Small intestine (tissue), 7 donors: ENCODE measurements around the gene FFAR3. TPM values are rescaled to one million over a fixed set of nuclear protein-coding genes. Genes with fewer than 3 reads are reported as not detected.

Experiments
- DNase-seq, 2 donors: peaks; one replicate each; pipeline versions ENCODE4 v3.0.0 to v3.0.0-alpha.2; 2013
- FAIRE-seq: peaks from 2 replicates; lab custom pipeline; 2012; peaks lifted over from hg19 to GRCh38; lab: Jason Lieb, UNC
- H3K27ac ChIP-seq, 3 donors: one replicate each; pipeline ENCODE4 v1.5.1; 2013; ENCODE audit warnings: low read length in 2 of 3, mild to moderate bottlenecking in 2 of 3, control low read depth in 1 of 3, inconsistent platforms in 1 of 3, low read depth in 1 of 3, moderate library complexity in 1 of 3
- H3K27me3 ChIP-seq, 3 donors: one replicate each; pipeline ENCODE4 v1.6.1; 2013; ENCODE audit warnings: low read length in 3 of 3, inconsistent platforms in 1 of 3; ENCODE audit not compliant: control insufficient read depth in 3 of 3, insufficient read depth in 3 of 3
- H3K36me3 ChIP-seq, 3 donors: one replicate each; pipeline ENCODE4 v1.6.1; 2013; ENCODE audit warnings: low read length in 3 of 3, inconsistent platforms in 1 of 3, low read depth in 1 of 3, mild to moderate bottlenecking in 1 of 3, moderate library complexity in 1 of 3; ENCODE audit not compliant: control insufficient read depth in 3 of 3, insufficient read depth in 2 of 3
- H3K4me1 ChIP-seq, 3 donors: one replicate each; pipeline ENCODE4 v1.6.1; 2013; ENCODE audit warnings: low read length in 2 of 3, inconsistent platforms in 1 of 3, low read depth in 1 of 3, mild to moderate bottlenecking in 1 of 3, moderate library complexity in 1 of 3; ENCODE audit not compliant: control insufficient read depth in 3 of 3, insufficient read depth in 2 of 3
- H3K4me3 ChIP-seq, 3 donors: one replicate each; pipeline ENCODE4 v1.5.1; 2013; ENCODE audit warnings: low read length in 3 of 3, control low read depth in 1 of 3, inconsistent platforms in 1 of 3, low read depth in 1 of 3, mild to moderate bottlenecking in 1 of 3, moderate library complexity in 1 of 3
- H3K9me3 ChIP-seq, 2 donors: one replicate each; pipeline ENCODE4 v1.6.1; 2013; ENCODE audit warnings: low read depth in 1 of 2, low read length in 1 of 2; ENCODE audit not compliant: control insufficient read depth in 2 of 2, insufficient read depth in 1 of 2
- WGBS, 3 donors: extraction: QIAGEN DNeasy Blood & Tissue Kit; methylation state at CpG; one replicate each; pipeline ENCODE4 v1.1.7; 2013; 5-methylcytosine and 5-hydroxymethylcytosine counted together
- polyA plus RNA-seq, 4 donors: library from polyadenylated mRNA; stranded (reverse) in 3 of 4; unstranded in 1 of 4; fragments of 200-250 nt in 3 of 4; fragments of 120-200 nt in 1 of 4; gene quantifications; one replicate each; pipeline versions ENCODE4 v1.2.1 to v1.2.3, GENCODE V29; 2013
- donor health status: healthy with polysubstance abuse.
- donor health status: control.
- donor health status: control.
- donor health status: Bipolar disorder and iron deficiency.
- donor health status: healthy.

FFAR3 gene
- polyA plus RNA-seq, 4 donors, result 0.50 to 1.0 TPM; not detected in 2

- Histone ChIP-seq H3K4me3 (no peak overlapping the region), H3K27ac (no peak overlapping the region), H3K27me3 (peaks cover 0 to 8% (median 3%) of the 10 kb centered on the region in 3 donors), H3K36me3 (no peaks in the 10 kb centered on the region), H3K4me1 (no peaks in the 10 kb centered on the region), H3K9me3 (no peaks in the 10 kb centered on the region)
- FAIRE-seq (no peak), DNase-seq (no peak)
- WGBS, 3 donors, result 46 to 74% (median 59%) methylated on average over 11 of the region's 11 CpGs
Observed at GRCh38 chr19:35345671-35346111, 12.6 kb upstream of the FFAR3 start.

GRCh38 chr19:35346193-35347052, 11.8 kb upstream of the FFAR3 start:
- no peak for FAIRE-seq
- Histone ChIP-seq H3K4me3 (no peak overlapping the region), H3K4me1 (no peaks in the 10 kb centered on the region), H3K27ac (no peak overlapping the region), H3K27me3 (peaks cover 0 to 8% (median 3%) of the 10 kb centered on the region in 3 donors), H3K36me3 (no peaks in the 10 kb centered on the region), H3K9me3 (no peaks in the 10 kb centered on the region)
- WGBS, 3 donors, result 59 to 73% (median 67%) methylated on average over 21 to 28 of the region's 28 CpGs
- no peak for DNase-seq

GRCh38 chr19:35347171-35347929, 10.9 kb upstream of the FFAR3 start, which contains the start of gene FFAR1:
Gene FFAR1 (plus strand): TSS chr19:35347902. CDS start chr19:35351552, 3,650 bp downstream.
- H3K4me1 ChIP-seq, result no peaks in the 10 kb centered on the region
- H3K27ac ChIP-seq, result no peak within 1 kb of the TSS
- peaks cover 0 to 8% (median 3%) of the 10 kb centered on the region in 3 donors for H3K27me3 ChIP-seq
- no peaks in the 10 kb centered on the region for H3K36me3 ChIP-seq
- no peak for DNase-seq
- H3K9me3 ChIP-seq, result no peaks in the 10 kb centered on the region
- WGBS, 3 donors, result 61 to 72% (median 63%) methylated on average over 18 of the region's 18 CpGs
- H3K4me3 ChIP-seq, result no peak within 1 kb of the TSS
- FAIRE-seq, result no peak

- 63 to 75% (median 66%) methylated on average over 7 of the region's 7 CpGs for WGBS, 3 donors
- FAIRE-seq, result no peak
- H3K36me3 ChIP-seq, result no peaks in the 10 kb centered on the region
- no peaks in the 10 kb centered on the region for H3K9me3 ChIP-seq
- H3K27ac ChIP-seq, result no peak overlapping the region
- DNase-seq, result no peak
- H3K4me3 ChIP-seq, result no peak overlapping the region
- H3K4me1 ChIP-seq, result no peaks in the 10 kb centered on the region
- peaks cover 0 to 8% (median 3%) of the 10 kb centered on the region in 3 donors for H3K27me3 ChIP-seq
Observed at GRCh38 chr19:35347930-35348298, 10.3 kb upstream of the FFAR3 start.

GRCh38 chr19:35348911-35349611, 9.2 kb upstream of the FFAR3 start:
- Histone ChIP-seq H3K9me3 (no peaks in the 10 kb centered on the region), H3K36me3 (no peaks in the 10 kb centered on the region), H3K4me3 (no peak overlapping the region), H3K27ac (no peak overlapping the region), H3K27me3 (peaks cover 0 to 8% (median 3%) of the 10 kb centered on the region in 3 donors), H3K4me1 (no peaks in the 10 kb centered on the region)
- WGBS, 3 donors, result 65 to 80% (median 78%) methylated on average over 18 of the region's 18 CpGs
- DNase-seq (no peak), FAIRE-seq (no peak)

- Histone ChIP-seq H3K4me3 (no peak overlapping the region), H3K9me3 (no peaks in the 10 kb centered on the region), H3K4me1 (no peaks in the 10 kb centered on the region), H3K27me3 (peaks cover 0 to 8% (median 3%) of the 10 kb centered on the region in 3 donors), H3K36me3 (no peaks in the 10 kb centered on the region), H3K27ac (no peak overlapping the region)
- no peak for DNase-seq
- no peak for FAIRE-seq
- WGBS, 3 donors, result 65 to 84% (median 71%) methylated on average over 13 to 17 of the region's 17 CpGs
Observed at GRCh38 chr19:35349614-35350521, 8.4 kb upstream of the FFAR3 start.

GRCh38 chr19:35350591-35350990, 7.7 kb upstream of the FFAR3 start:
- peaks cover 0 to 8% (median 0%) of the 10 kb centered on the region in 3 donors for H3K27me3 ChIP-seq
- no peak for FAIRE-seq
- DNase-seq, result no peak
- no peaks in the 10 kb centered on the region for H3K9me3 ChIP-seq
- no peaks in the 10 kb centered on the region for H3K36me3 ChIP-seq
- WGBS, 3 donors, result 77 to 88% (median 82%) methylated on average over 7 of the region's 7 CpGs
- no peaks in the 10 kb centered on the region for H3K4me1 ChIP-seq
- no peak overlapping the region for H3K4me3 ChIP-seq
- no peak overlapping the region for H3K27ac ChIP-seq
